SU-DHL-6 (cell line): ENCODE measurements around the gene PEDS1.

ENCODE experiments used
- CTCF ChIP-seq: fragments of 200-600 bp; sonication (generic); IDR thresholded peaks from one replicate; pipeline ENCODE4 v1.5.1; 2017; ENCODE audit warnings: antibody characterized with exemption, mild to moderate bottlenecking, low read length, moderate library complexity; ENCODE audit not compliant: insufficient read depth, poor library complexity, severe bottlenecking
- EZH2phosphoT487 ChIP-seq: fragments of 200-600 bp; sonication (generic), shearing (Covaris generic); conservative IDR thresholded peaks from 2 replicates; pipeline ENCODE4 v1.6.1; 2018; ENCODE audit warnings: mild to moderate bottlenecking, antibody characterized with exemption, low read length, moderate library complexity, mixed read lengths

GRCh38 chr20:50113420-50114224 lies 39.9 kb downstream of the PEDS1 start:
- TF ChIP-seq CTCF (no peak), EZH2phosphoT487 (no peak)
